Omental fat pad (tissue), 4 donors: ENCODE data around the gene ZFHX3. TPM values are rescaled to one million over a fixed set of nuclear protein-coding genes. Genes with fewer than 3 reads are reported as not detected.

Experiments
- ATAC-seq: fragments of 150-250 bp; one replicate; pipeline ENCODE4 v1.9.1; 2016; ENCODE audit warnings: mild to moderate bottlenecking, moderate library complexity; ENCODE audit not compliant: low FRiP score
- DNase-seq: peaks from one replicate; pipeline ENCODE4 v3.0.0-alpha.2; 2019; ENCODE audit warnings: low spot score
- total RNA-seq, 4 donors: library from RNA; depleted of rRNA; stranded (reverse); fragments of >200 nt; gene quantifications; one replicate each; pipeline ENCODE4 v1.1.0, GENCODE V29; 2016
- TF ChIP-seq, protein P1 (sequence below), 3 donors: fragments of 450-650 bp; IDR thresholded peaks; one replicate each; pipeline ENCODE4 v1.5.1; 2016 to 2017; ENCODE audit warnings: antibody characterized with exemption in 3 of 3, mild to moderate bottlenecking in 3 of 3, moderate library complexity in 2 of 3

Gene ZFHX3
- total RNA-seq, 4 donors from 2014 or later = 11.8 to 35.2 (median 13.7) TPM

DNA sequence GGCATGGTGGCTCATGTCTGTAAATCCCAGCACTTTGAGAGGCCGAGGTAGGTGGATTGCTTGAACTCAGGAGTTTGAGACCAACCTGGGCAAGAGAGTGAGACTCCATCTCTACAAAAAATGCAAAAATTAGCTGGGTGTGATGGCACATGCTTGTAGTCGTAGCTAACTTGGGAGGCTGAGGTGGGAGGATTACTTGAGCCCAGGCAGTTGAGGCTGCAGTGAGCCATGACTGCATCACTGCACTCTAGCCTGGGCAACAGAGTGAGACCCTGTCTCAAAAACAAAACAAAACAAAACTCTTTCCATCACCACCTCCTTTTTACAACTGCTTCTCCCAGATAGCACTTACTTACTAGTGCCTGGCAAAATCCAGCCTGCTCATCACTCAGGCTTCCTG lies 214.0 kb downstream of the ZFHX3 start:
- ATAC-seq (no peak), DNase-seq (no peak)
- TF ChIP-seq, protein P1, sequence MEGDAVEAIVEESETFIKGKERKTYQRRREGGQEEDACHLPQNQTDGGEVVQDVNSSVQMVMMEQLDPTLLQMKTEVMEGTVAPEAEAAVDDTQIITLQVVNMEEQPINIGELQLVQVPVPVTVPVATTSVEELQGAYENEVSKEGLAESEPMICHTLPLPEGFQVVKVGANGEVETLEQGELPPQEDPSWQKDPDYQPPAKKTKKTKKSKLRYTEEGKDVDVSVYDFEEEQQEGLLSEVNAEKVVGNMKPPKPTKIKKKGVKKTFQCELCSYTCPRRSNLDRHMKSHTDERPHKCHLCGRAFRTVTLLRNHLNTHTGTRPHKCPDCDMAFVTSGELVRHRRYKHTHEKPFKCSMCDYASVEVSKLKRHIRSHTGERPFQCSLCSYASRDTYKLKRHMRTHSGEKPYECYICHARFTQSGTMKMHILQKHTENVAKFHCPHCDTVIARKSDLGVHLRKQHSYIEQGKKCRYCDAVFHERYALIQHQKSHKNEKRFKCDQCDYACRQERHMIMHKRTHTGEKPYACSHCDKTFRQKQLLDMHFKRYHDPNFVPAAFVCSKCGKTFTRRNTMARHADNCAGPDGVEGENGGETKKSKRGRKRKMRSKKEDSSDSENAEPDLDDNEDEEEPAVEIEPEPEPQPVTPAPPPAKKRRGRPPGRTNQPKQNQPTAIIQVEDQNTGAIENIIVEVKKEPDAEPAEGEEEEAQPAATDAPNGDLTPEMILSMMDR (IDR thresholded peaks at IDR 0.05) = no peak

DNA sequence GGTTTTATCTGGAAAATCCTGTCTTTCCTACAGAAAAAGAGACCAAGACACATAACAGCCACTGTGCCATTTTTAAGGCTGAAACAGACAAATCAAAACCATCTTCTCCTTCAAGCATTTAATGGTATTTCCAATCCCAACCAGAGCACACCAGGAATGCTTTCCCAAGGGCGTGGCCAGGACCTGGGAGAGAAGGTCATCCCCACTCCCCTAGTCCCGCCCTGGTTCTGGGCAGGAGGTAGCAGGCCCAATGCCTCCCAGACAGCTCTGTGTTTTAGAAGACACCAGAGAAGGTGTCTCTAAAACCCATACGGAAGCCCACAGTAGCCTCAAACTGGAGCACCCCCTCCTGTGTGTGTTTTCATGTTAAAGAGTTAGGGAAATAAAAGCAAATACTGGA lies 214.4 kb downstream of the ZFHX3 start:
- no peak for DNase-seq
- no peak for ATAC-seq
- TF ChIP-seq, protein P1 (IDR thresholded peaks at IDR 0.05) = no peak

DNA sequence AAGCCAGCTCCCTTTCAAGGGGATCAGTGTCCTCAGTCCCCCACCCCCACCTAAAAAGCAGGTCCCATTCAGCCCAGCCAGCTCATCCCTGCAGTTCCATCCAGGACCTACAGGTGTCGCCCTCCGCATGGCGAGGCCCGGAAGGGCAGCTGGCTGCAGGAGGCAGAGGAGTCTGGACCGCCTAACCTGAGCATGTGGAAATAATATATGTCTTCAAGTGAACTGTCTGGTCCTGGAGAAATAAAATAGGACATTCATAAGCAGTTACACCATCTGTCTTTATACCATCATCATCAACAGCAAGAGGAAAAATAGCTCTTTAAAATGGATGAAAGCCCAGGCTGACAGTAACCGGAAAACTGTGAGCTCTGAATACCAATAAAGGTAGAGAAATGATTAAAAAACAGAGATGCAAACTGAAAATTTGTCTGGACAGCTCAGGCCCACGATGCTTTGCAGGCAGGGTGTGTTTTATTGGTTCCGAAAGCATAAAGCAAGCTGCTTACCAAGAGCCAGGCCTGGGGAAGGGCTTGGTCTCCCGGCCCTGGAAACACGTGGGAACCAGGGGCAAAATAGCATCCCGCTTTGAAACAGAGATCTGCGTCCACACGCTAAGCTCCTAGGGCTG lies 215.2 kb downstream of the ZFHX3 start:
- ATAC-seq (peak; percentile 94), DNase-seq (peak; percentile 89)

DNA sequence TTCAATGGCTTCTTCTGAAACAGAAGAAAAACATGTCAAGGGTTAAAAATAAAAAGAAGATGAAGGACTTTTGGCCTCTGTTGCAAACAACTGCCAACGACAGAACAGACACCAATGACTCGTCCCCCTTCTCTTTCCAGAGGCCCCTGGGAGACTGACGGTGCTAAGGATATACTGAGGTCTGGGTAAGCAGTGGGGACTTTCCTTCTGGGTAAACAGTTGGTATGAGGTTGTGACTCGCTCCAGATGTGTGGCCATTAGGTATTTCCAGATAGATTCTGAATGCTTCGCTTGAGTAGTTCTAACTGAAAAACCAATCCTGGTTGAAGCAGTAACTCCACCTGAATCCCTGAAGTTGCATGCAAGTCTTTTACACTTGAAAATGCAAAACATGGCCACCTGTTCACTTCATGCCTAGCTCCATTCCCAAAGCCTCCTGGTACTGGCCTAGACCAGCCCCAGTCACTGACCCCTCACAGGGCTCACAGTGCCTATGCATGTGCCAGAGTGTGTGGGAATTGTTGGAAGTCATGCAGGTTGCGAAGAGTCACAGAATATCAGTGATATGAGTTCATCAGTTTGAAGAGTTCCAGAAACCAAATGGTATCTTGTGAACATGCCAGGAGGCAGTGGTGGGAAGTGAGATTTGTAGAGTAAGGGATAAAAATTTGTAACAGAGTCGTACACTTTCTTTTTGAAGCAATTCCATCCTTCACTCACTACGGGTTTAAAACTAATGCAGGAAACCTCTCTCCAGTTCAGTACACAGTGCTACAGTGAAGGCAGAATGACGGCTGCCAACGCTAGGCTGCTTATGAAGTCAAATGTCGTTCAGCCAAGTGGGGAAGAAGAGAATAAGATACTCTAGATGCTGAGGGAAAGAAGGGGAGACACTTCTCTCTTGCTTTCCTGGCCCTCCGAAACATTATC lies 217.8 kb downstream of the ZFHX3 start:
- TF ChIP-seq, protein P1 (IDR thresholded peaks at IDR 0.05) = no peak
- no peak for DNase-seq
- no peak for ATAC-seq

More for the DNA sequence above, 215.2 kb downstream of the ZFHX3 start:
- TF ChIP-seq, protein P1 (IDR thresholded peaks at IDR 0.05) = peak in 2 of 3 donors; percentile 34 to 78

DNA sequence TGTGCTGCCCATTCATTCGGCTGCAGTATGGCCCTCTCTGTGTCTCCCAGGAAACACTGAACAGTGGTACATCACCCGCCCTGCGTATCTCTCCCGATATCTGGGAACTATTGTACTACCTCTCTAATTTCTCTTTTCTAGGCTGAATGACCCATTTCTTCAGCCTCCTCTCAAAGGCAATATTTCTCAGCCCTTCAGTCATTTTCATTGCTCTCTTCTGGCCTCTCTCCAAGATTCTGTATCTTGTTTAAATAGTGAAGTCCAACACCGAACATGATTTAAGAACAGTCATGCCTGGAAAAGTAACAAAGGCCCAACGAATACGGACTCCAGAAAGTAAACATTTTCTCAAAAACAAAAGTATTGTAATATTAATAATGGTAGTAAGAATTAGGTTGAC lies 220.1 kb downstream of the ZFHX3 start:
- no peak for DNase-seq
- ATAC-seq = no peak
- TF ChIP-seq, protein P1 (IDR thresholded peaks at IDR 0.05) = no peak

DNA sequence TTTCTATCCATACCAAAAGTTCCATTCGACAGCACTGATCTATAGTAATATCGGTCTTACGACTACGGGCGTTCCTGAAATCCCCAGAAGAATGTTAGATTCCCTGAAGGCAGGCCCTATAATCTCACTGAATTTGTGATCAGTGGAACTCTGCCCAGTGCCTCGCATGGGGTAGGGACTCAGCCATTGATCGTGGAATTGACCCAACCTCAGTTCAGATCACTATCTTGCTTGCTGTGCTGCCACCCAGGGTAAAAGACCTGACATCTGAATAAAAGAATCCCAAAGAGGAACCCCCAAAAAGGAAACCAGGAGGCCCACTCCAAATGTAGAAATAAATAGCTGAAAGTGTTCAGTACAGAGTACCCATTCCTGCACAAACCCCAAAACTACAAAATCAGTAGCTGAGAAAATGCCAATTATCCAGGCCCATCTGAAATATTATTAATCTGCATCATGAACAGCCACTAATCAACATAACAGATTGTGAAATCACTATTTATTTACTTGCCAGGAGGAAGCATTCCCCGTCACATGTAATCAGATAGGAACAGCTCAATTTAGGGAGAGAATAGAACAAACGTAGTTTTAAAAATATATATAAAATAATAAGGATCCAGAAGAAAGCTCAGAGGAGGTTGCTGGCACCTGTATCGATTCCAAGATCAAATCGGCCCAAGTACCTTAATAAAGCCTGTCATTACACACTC lies 221.9 kb downstream of the ZFHX3 start:
- TF ChIP-seq, protein P1 (IDR thresholded peaks at IDR 0.05) = no peak
- ATAC-seq (no peak), DNase-seq (no peak)
